Measurements from ENCODE around the gene TXNDC11.
A peak's percentile ranks its signal among the peaks of the same experiment; 100 is the strongest.

Gene TXNDC11

DNA sequence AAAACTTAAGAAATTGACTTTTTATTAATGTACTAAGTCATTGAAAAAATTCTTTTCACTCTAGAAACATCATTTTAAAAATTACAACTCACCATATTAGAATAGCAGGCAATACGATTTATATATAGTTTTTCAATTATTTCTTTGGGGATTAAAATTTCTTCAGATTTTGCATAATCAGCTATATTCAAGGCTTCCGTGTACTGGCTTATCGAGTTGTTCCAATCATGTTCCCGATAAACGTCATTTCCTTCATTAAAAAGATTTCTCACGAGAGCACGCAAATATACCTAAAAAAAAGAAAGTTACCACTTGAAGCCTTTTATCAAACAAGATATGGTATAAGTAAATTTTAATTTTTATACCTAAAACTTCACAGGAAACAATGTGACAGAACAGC lies 36.4 kb upstream of the TXNDC11 start:
- FAIRE-seq (no peak), DNase-seq (ENCODE audit: insufficient read length) (no peak)
- TF ChIP-seq POLR2A (IDR thresholded peaks at IDR 0.05; ENCODE audit: low read depth, low read length), result no peak

DNA sequence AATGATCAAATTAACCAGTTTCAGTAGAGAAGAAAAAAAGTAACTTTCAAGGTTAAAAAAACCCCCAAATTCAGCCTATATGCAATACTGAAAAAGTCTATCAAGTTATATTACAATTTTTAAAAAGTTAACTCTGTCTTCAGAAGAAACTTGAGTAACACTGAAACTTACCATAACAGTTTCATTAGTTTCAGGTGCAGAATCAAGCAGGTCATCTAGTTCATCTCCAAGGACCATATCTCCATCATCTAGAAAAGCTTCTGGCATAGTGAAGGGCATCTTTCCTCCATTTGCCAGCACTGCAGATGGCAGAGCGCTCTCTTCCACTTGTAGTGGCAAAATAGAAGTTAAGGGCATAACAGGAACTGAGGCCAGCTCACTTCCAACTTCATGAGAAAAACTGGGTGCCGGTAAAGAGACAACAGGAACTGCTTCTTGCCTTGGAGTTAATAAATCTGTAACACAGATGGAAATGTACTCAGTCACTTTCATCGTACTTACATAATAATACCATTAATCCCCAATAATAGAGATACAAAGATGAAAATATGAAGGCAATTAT lies 31.5 kb upstream of the TXNDC11 start:
- DNase-seq (ENCODE audit: insufficient read length), result no peak
- TF ChIP-seq POLR2A (IDR thresholded peaks at IDR 0.05; ENCODE audit: low read depth, low read length), result no peak
- TF ChIP-seq TAF1 (IDR thresholded peaks at IDR 0.05; ENCODE audit: borderline replicate concordance, low read depth, low read length), result no peak
- TF ChIP-seq POLR2AphosphoS5 (IDR thresholded peaks at IDR 0.05; ENCODE audit: low read depth, low read length), result no peak
- FAIRE-seq, result no peak

DNA sequence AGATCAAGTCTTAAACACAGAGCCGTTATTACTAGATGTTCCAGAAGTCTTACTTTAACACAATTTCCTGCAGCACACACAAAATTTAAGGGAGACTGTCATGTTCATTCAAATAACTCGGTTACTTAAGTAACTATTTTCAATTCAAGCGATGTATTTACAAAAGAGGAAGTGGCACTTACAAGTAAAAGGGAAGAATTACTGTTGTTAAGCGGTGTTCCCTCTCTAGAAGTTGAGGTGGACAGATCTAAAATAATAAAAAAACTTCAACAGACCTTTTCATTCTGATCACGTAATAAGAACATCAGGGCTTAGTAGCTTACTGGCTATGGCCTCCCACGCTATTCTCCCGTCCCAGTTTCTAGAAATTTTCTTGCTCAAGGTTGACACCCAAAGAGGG lies 26.2 kb upstream of the TXNDC11 start:
- TF ChIP-seq POLR2AphosphoS5 (IDR thresholded peaks at IDR 0.05; ENCODE audit: low read depth, low read length), result no peak
- TF ChIP-seq POLR2A (IDR thresholded peaks at IDR 0.05; ENCODE audit: low read depth, low read length), result no peak
- no peak for TF ChIP-seq TAF1 (IDR thresholded peaks at IDR 0.05; ENCODE audit: borderline replicate concordance, low read depth, low read length)
- DNase-seq (ENCODE audit: insufficient read length), result no peak
- FAIRE-seq, result peak; percentile 76

DNA sequence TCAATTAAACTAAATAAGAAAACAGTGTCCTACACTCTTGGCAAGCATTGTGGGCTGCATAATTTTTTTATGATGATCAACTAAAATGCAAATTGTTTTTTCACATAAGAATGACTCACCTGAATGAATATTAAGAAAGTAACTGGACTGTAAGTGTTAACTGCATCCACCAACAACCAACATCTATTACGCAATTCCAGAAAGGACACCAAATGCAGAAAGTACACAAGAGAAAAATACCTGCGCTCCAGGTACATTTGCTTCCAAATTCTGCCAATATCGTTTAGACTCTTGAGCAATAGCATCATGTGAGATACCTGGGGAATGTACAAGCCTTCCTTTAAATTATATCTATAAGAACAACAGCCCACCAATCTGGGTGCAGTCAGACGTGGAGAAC lies 19.8 kb upstream of the TXNDC11 start:
- TF ChIP-seq POLR2A (IDR thresholded peaks at IDR 0.05; ENCODE audit: low read depth, low read length), result no peak
- TF ChIP-seq POLR2AphosphoS5 (IDR thresholded peaks at IDR 0.05; ENCODE audit: low read depth, low read length), result no peak
- TF ChIP-seq TAF1 (IDR thresholded peaks at IDR 0.05; ENCODE audit: borderline replicate concordance, low read depth, low read length), result no peak
- FAIRE-seq, result no peak
- DNase-seq (ENCODE audit: insufficient read length), result no peak

DNA sequence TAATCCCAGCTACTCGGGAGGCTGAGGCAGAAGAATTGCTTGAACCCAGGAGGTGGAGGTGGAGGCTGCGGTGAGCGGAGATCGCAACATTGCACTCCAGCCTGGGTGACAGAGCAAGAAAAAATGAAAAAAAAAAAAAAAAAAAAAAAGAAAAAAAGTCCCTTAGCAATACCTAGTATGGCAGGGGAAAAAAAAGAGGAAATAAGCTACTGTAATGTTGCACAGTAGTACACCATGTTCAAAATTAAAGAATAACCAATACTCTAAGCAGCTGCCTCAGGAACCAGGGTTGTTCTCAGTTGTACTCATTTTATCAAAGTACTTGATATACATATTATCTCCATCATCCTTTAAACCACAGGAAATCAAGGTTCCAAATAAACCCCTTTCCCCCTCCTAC lies 17.3 kb upstream of the TXNDC11 start:
- TF ChIP-seq POLR2A (IDR thresholded peaks at IDR 0.05; ENCODE audit: low read depth, low read length) (no peak), POLR2AphosphoS5 (IDR thresholded peaks at IDR 0.05; ENCODE audit: low read depth, low read length) (no peak), TAF1 (IDR thresholded peaks at IDR 0.05; ENCODE audit: borderline replicate concordance, low read depth, low read length) (no peak)
- DNase-seq (ENCODE audit: insufficient read length), result no peak
- no peak for FAIRE-seq

DNA sequence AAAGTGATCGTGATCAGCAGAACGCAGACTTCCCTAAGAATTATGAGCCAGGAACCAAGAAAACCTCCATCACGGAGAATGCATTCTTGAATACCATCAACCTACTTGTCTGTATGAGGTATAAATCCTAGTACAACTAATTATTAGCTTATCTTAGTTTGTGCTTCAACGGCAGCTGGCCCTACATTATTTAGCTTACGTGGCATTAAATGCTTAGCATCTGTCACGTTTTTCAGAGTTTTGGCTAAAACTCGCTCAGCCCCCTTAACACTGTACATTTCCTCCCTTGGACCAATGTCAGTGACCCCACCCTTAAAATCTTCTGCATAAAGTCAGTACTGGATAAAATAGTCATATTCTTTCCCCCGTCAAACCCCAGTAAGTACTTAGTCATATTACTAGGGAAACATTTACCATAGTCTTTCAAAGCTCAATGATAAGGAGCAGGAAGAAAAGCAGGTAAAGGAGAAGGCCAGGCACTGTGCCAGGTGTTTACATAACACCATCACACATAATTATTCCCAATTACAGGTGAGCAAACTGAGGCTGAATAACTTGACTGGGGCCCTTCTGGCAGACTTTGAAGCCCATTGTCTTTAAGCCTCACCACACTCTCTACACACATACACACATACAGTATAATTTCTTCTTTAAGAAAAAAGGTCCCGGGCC lies 16.6 kb upstream of the TXNDC11 start:
- DNase-seq (ENCODE audit: insufficient read length) (no peak), FAIRE-seq (no peak)
- TF ChIP-seq POLR2A (IDR thresholded peaks at IDR 0.05; ENCODE audit: low read depth, low read length) (no peak), POLR2AphosphoS5 (IDR thresholded peaks at IDR 0.05; ENCODE audit: low read depth, low read length) (no peak), TAF1 (IDR thresholded peaks at IDR 0.05; ENCODE audit: borderline replicate concordance, low read depth, low read length) (no peak)

DNA sequence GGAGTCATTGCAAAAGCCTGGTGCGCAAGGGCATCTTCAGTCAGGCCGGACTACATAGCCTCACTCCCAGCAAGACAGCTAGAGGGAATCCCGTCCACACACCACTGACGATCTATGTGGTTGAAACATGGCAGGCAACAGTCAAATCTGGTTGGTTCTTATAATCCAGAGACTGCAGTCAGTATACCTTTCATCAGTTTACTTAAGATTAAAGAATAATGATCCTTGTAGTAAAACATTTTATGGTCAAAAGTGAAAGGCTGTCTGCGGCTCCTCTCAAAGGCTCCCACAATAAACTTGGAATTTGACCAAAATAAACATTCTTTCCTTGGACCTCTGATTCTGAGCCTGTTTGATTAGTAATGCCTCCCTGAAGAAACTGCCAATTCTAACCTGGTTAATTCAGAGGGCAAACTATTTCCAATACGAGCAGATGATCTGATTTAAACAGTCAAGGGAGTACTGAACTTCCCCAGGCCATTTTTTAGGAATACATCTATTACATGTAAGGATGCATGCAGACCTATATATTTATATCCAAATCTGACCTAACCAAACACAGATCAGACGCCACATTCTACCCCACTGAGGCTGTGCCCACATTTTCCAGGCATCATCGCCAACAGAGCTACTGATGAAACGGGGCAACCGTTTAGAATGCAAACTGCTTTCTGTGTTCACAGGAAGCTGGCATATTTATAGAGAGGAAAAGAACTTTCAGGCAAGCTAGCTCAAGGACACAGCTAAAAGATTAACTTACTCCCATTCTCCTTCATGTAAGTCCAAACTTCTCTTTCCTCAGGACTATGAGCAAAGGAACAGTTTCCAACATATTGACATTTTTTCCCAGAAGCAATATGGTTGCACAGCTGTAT lies 15.3 kb upstream of the TXNDC11 start:
- DNase-seq (ENCODE audit: insufficient read length) (no peak), FAIRE-seq (no peak)
- no peak for TF ChIP-seq TAF1 (IDR thresholded peaks at IDR 0.05; ENCODE audit: borderline replicate concordance, low read depth, low read length)

DNA sequence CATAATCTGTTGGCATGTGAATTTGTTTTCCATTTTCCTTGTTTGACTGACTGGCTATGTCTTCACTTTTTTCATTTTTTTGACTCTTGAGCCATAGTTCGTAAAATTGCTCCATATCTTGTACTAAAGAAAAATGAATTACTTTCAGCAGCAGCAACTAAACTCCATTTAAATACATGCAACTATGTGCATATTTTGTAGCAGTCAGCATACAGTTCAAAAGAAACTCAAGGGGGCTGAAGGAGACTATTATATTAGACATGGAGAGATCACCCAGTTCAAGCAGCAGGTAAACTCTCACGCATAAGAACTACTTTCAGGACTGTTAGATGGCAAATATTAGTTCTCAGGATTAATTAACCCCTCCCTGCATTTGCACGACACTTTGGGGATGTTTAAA lies 13.6 kb upstream of the TXNDC11 start:
- no peak for DNase-seq (ENCODE audit: insufficient read length)
- no peak for FAIRE-seq
- TF ChIP-seq TAF1 (IDR thresholded peaks at IDR 0.05; ENCODE audit: borderline replicate concordance, low read depth, low read length), result no peak

DNA sequence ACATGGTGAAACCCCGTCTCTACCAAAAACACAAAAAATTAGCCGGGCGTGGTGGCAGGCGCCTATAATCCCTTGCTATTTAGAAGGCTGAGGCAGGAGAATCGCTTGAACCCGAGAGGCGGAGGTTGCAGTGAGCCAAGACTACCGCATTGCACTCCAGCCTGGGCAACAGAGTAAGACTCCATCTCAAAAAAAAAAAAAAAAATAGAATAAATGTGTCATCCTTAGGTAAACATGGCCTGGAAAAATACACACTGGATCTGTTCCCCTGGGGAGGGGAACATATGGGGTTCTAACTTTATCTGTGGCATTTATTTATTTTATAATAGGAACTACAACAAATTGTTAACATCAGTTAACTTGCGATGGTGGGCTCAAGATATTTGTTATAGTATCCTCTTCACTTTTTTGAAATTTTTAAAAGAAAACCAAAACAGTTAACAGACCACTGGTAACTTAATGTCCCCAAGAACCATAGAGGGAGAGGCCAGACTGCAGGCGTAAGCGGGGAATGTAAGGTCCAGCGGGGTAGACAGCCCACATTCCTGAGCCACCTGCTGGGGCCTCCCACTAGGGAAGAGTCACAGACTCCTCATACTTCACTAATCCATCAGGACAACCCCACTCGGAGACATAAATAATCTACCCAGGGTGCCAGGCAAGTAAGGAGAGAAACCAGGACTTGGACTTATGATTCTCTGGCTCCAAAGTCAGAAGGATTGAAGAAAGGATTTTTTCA lies 12.5 kb upstream of the TXNDC11 start:
- no peak for TF ChIP-seq TAF1 (IDR thresholded peaks at IDR 0.05; ENCODE audit: borderline replicate concordance, low read depth, low read length)
- no peak for TF ChIP-seq POLR2AphosphoS5 (IDR thresholded peaks at IDR 0.05; ENCODE audit: low read depth, low read length)
- TF ChIP-seq POLR2A (IDR thresholded peaks at IDR 0.05; ENCODE audit: low read depth, low read length), result no peak
- no peak for DNase-seq (ENCODE audit: insufficient read length)
- FAIRE-seq, result no peak

DNA sequence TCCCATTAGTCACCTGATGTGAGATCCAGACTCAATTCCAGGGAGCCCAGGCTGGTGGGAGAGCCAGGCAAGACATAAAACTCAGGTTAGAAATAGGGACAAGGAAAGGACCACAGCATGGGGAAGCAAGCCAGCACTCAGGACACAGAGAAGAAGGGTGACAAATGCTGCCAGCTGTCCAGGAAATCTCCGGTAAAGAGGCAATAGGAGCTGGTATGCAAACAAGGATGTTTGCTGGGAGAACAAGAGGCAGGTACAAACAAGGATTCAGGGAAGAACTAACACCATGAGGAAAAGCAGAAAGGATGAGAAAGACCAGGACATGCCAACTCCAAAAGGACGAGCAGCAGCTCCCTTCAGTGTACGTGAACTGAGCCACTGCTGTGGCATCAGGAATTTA lies 10.2 kb upstream of the TXNDC11 start:
- TF ChIP-seq POLR2A (IDR thresholded peaks at IDR 0.05; ENCODE audit: low read depth, low read length) (no peak), TAF1 (IDR thresholded peaks at IDR 0.05; ENCODE audit: borderline replicate concordance, low read depth, low read length) (no peak), POLR2AphosphoS5 (IDR thresholded peaks at IDR 0.05; ENCODE audit: low read depth, low read length) (no peak)
- FAIRE-seq, result no peak
- DNase-seq (ENCODE audit: insufficient read length), result no peak

DNA sequence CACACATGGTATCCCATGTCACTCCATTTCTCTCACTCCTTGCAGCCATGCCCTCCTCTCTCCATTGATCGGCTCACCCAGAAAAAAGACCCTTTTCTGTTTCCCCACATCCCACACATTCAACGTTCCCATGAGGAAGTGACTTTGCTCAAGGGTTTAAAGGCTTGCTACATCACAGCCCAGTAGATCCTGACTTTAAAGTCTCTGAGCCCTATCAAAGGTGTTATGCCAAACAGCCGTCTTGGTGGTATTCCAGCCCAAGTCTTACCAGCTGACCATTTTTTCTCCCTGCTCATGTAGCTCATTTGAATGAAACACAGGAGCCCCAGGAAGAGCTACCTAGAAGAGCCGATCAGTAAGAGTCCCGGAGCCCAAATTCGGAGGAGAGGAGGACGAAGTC lies 7.4 kb upstream of the TXNDC11 start:
- FAIRE-seq (no peak), DNase-seq (ENCODE audit: insufficient read length) (no peak)
- TF ChIP-seq POLR2A (IDR thresholded peaks at IDR 0.05; ENCODE audit: low read depth, low read length), result no peak
- TF ChIP-seq TAF1 (IDR thresholded peaks at IDR 0.05; ENCODE audit: borderline replicate concordance, low read depth, low read length), result no peak
- peak; percentile 42; the same call in 1 of the 2 replicates for TF ChIP-seq POLR2AphosphoS5 (IDR thresholded peaks at IDR 0.05; ENCODE audit: low read depth, low read length)
